Smooth muscle cell (in vitro differentiated cells): ENCODE data around the gene BLMH. TPM values are rescaled to one million over a fixed set of nuclear protein-coding genes. Genes with fewer than 3 reads are reported as not detected.

ENCODE experiments used
- DNase-seq: peaks from one replicate; lab custom pipeline; 2025; ENCODE audit not compliant: unreplicated experiment; lab: John Stamatoyannopoulos, UW
- H2AFZ ChIP-seq: fragments of 200-600 bp; sonication (generic); 2 replicates; pipeline ENCODE4 v1.6.0; 2016; ENCODE audit warnings: antibody characterized with exemption, low read depth, mild to moderate bottlenecking
- H3F3A ChIP-seq: fragments of 200-600 bp; sonication (generic); 2 replicates; pipeline ENCODE4 v1.6.0; 2017; ENCODE audit warnings: antibody characterized with exemption, low read depth
- H3K27ac ChIP-seq: fragments of 200-600 bp; sonication (generic); 2 replicates; pipeline ENCODE4 v1.5.1; 2016; ENCODE audit warnings: low read depth, mild to moderate bottlenecking
- H3K27me3 ChIP-seq: fragments of 200-600 bp; sonication (generic); 2 replicates; pipeline ENCODE4 v1.6.1; 2016; ENCODE audit warnings: low read depth, mild to moderate bottlenecking
- H3K36me3 ChIP-seq: fragments of 200-600 bp; sonication (generic); 2 replicates; pipeline ENCODE4 v1.5.1; 2016; ENCODE audit warnings: low read depth
- H3K4me1 ChIP-seq: fragments of 200-600 bp; sonication (generic); 2 replicates; pipeline ENCODE4 v1.5.1; 2016; ENCODE audit warnings: low read depth
- H3K4me2 ChIP-seq: fragments of 200-600 bp; sonication (generic); 2 replicates; pipeline ENCODE4 v1.6.0; 2016; ENCODE audit warnings: mild to moderate bottlenecking
- H3K4me3 ChIP-seq: fragments of 200-600 bp; sonication (generic); 2 replicates; pipeline ENCODE4 v1.5.1; 2016; ENCODE audit warnings: mild to moderate bottlenecking
- H3K79me2 ChIP-seq: fragments of 200-600 bp; sonication (generic); 2 replicates; pipeline ENCODE4 v1.6.0; 2016; ENCODE audit warnings: low read depth, mild to moderate bottlenecking
- H3K9ac ChIP-seq: fragments of 200-600 bp; sonication (generic); 2 replicates; pipeline ENCODE4 v1.6.0; 2016; ENCODE audit warnings: low read depth
- H3K9me3 ChIP-seq: fragments of 200-600 bp; sonication (generic); replicated peaks from 2 replicates; pipeline ENCODE4 v1.5.1; 2016; ENCODE audit warnings: low read depth
- H4K20me1 ChIP-seq: fragments of 200-600 bp; sonication (generic); 2 replicates; pipeline ENCODE4 v1.6.0; 2016; ENCODE audit warnings: low read depth
- WGBS: methylation state at CpG from one replicate; pipeline ENCODE4 v1.1.7; 2016; ENCODE audit warnings: low lambda C conversion rate; 5-methylcytosine and 5-hydroxymethylcytosine counted together
- polyA plus RNA-seq: library from polyadenylated mRNA; unstranded; fragments of >200 nt; fragmentation: Nextera tagmentation; extraction: Ambion mirVana; gene quantifications from 2 replicates; pipeline ENCODE4 v1.2.1, GENCODE V29; 2016
- total RNA-seq: library from RNA; depleted of rRNA; stranded (reverse); fragments of >200 nt; gene quantifications from 2 replicates; pipeline ENCODE4 v1.2.3, GENCODE V29; 2014
- TF ChIP-seq, protein P1 (sequence below): fragments of 200-600 bp; sonication (generic); IDR thresholded peaks from 2 replicates; pipeline ENCODE4 v1.5.1; 2017; ENCODE audit warnings: borderline replicate concordance, mild to moderate bottlenecking, antibody characterized with exemption; ENCODE audit not compliant: insufficient read depth, poor library complexity, severe bottlenecking

The BLMH gene
- total and polyA plus RNA-seq, 2 experiments from 2014 or later, result 13.2 to 20.5 TPM

- H3K79me2 ChIP-seq, result no peaks in the 10 kb centered on the region
- no peaks in the 10 kb centered on the region for H3K4me1 ChIP-seq
- TF ChIP-seq, protein P1, sequence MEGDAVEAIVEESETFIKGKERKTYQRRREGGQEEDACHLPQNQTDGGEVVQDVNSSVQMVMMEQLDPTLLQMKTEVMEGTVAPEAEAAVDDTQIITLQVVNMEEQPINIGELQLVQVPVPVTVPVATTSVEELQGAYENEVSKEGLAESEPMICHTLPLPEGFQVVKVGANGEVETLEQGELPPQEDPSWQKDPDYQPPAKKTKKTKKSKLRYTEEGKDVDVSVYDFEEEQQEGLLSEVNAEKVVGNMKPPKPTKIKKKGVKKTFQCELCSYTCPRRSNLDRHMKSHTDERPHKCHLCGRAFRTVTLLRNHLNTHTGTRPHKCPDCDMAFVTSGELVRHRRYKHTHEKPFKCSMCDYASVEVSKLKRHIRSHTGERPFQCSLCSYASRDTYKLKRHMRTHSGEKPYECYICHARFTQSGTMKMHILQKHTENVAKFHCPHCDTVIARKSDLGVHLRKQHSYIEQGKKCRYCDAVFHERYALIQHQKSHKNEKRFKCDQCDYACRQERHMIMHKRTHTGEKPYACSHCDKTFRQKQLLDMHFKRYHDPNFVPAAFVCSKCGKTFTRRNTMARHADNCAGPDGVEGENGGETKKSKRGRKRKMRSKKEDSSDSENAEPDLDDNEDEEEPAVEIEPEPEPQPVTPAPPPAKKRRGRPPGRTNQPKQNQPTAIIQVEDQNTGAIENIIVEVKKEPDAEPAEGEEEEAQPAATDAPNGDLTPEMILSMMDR, result no peak
- H3K27me3 ChIP-seq, result no peaks in the 10 kb centered on the region
- DNase-seq, result no peak
- H3K36me3 ChIP-seq, result no peaks in the 10 kb centered on the region
- H3K4me3 ChIP-seq, result no peak overlapping the region
- H2AFZ ChIP-seq, result no peak overlapping the region
- H3K9ac ChIP-seq, result no peak overlapping the region
- no peaks in the 10 kb centered on the region for H3F3A ChIP-seq
- H4K20me1 ChIP-seq, result no peaks in the 10 kb centered on the region
- 94% methylated on average over 2 of the region's 2 CpGs for WGBS
- no peak overlapping the region for H3K4me2 ChIP-seq
- no peaks in the 10 kb centered on the region for H3K9me3 ChIP-seq
- no peak overlapping the region for H3K27ac ChIP-seq
Observed at GRCh38 chr17:30248786-30249185, 43.0 kb downstream of the BLMH start.

GRCh38 chr17:30246460-30246859, 45.3 kb downstream of the BLMH start:
- H3K9me3 ChIP-seq, result no peaks in the 10 kb centered on the region
- H3K36me3 ChIP-seq, result no peaks in the 10 kb centered on the region
- H4K20me1 ChIP-seq, result no peaks in the 10 kb centered on the region
- no peak overlapping the region for H2AFZ ChIP-seq
- 96% methylated on average over 7 of the region's 7 CpGs for WGBS
- H3K4me2 ChIP-seq, result no peak overlapping the region
- no peaks in the 10 kb centered on the region for H3F3A ChIP-seq
- no peak overlapping the region for H3K4me3 ChIP-seq
- TF ChIP-seq, protein P1, result no peak
- no peak for DNase-seq
- H3K27ac ChIP-seq, result no peak overlapping the region
- no peaks in the 10 kb centered on the region for H3K4me1 ChIP-seq
- no peaks in the 10 kb centered on the region for H3K27me3 ChIP-seq
- no peak overlapping the region for H3K9ac ChIP-seq
- H3K79me2 ChIP-seq, result no peaks in the 10 kb centered on the region

GRCh38 chr17:30244853-30245385, 46.8 kb downstream of the BLMH start:
- Histone ChIP-seq H3K79me2 (no peaks in the 10 kb centered on the region), H3K9ac (no peak overlapping the region), H3K27me3 (peaks cover 4% of the 10 kb centered on the region), H3K36me3 (no peaks in the 10 kb centered on the region), H3K4me2 (no peak overlapping the region), H3F3A (no peaks in the 10 kb centered on the region), H3K4me3 (no peak overlapping the region), H3K9me3 (no peaks in the 10 kb centered on the region), H3K4me1 (no peaks in the 10 kb centered on the region), H2AFZ (no peak overlapping the region), H4K20me1 (no peaks in the 10 kb centered on the region), H3K27ac (no peak overlapping the region)
- TF ChIP-seq, protein P1, result no peak
- 55% methylated on average over 4 of the region's 4 CpGs for WGBS
- no peak for DNase-seq

DNA sequence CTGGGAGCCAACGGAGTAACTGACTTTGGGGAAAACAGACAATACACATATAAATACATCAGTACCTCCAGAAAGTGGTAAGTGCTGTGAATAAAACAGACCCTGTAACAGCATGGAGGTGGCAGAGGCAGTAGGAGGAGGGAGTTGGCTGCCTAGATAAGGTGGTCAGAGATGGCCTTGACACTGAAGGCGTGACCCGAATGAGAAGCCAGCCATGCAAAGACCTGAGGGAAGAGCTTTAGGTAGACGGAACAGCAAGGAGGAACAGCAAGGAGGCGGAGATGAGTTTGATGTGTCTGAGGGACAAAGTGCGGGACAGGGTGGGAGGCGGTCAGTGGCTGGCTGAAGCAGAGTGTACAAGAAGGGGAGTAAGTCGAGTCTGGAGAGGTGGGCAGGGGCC, 48.2 kb downstream of the BLMH start:
- no peak overlapping the region for H3K4me2 ChIP-seq
- peaks cover 17% of the 10 kb centered on the region for H3K27me3 ChIP-seq
- no peak overlapping the region for H2AFZ ChIP-seq
- H3K36me3 ChIP-seq, result no peaks in the 10 kb centered on the region
- no peak for DNase-seq
- no peaks in the 10 kb centered on the region for H3K4me1 ChIP-seq
- no peaks in the 10 kb centered on the region for H3K9me3 ChIP-seq
- no peaks in the 10 kb centered on the region for H4K20me1 ChIP-seq
- no peaks in the 10 kb centered on the region for H3K79me2 ChIP-seq
- H3K4me3 ChIP-seq, result no peak overlapping the region
- H3F3A ChIP-seq, result no peaks in the 10 kb centered on the region
- no peak overlapping the region for H3K9ac ChIP-seq
- TF ChIP-seq, protein P1, result no peak
- WGBS, result 90% methylated on average over 8 of the region's 8 CpGs
- H3K27ac ChIP-seq, result no peak overlapping the region
